KOPT-K1 (cell line): ENCODE results near the gene NUDCD3.
"Not testable (repeated sequence)": the region's sequence is repeated elsewhere in the genome, so short reads cannot be mapped to it uniquely, and the experiment has no call there.

Experiments used
- H3K27ac ChIP-seq: fragments of 200-600 bp; sonication (generic); 2 replicates; pipeline ENCODE4 v1.5.1; 2016; ENCODE audit warnings: antibody characterized with exemption, mild to moderate bottlenecking, low read depth, low read length; ENCODE audit not compliant: poor library complexity, severe bottlenecking
- H3K36me3 ChIP-seq: fragments of 200-600 bp; sonication (generic); 2 replicates; pipeline ENCODE4 v1.5.1; 2017; ENCODE audit warnings: antibody characterized with exemption, mild to moderate bottlenecking, low read length, moderate library complexity; ENCODE audit not compliant: insufficient read depth
- H3K9me3 ChIP-seq: fragments of 200-600 bp; sonication (generic); 2 replicates; pipeline ENCODE4 v1.5.1; 2017; ENCODE audit warnings: antibody characterized with exemption, low read length, mild to moderate bottlenecking; ENCODE audit not compliant: insufficient read depth, poor library complexity, severe bottlenecking

NUDCD3 gene

GRCh38 chr7:44424762-44425161 is 65.7 kb downstream of the NUDCD3 start:
- H3K27ac ChIP-seq, H3K9me3 ChIP-seq: not testable (repeated sequence)
- H3K36me3 ChIP-seq: peaks cover 22% of the 10 kb centered on the region

- Histone ChIP-seq H3K27ac (no peak overlapping the region), H3K36me3 (peaks cover 27% of the 10 kb centered on the region; the same call in 1 of the 2 replicates), H3K9me3 (peaks cover 1% of the 10 kb centered on the region)
Observed at GRCh38 chr7:44416941-44417340, 73.5 kb downstream of the NUDCD3 start.

DNA sequence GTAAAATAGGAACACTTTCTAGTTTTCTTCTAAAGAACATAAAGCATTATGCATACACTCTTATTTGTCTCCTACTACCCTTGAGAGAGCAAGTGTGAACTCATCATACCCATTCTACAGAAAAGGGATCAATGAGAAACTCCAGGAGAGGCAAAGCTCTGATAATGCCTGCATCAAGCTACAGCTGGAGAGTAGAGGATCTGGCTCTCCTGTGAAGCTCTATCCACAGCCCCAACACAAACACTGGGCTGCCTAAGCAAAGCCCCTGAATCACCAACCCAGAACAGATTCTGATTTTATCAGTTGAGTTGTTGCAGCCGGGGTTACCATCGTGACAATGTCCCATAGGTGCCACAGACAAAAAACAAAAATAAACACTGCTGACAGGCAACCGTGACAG is 74.9 kb downstream of the NUDCD3 start:
- Histone ChIP-seq H3K27ac (no peak overlapping the region), H3K36me3 (peaks cover 37% of the 10 kb centered on the region; the same call in 1 of the 2 replicates), H3K9me3 (peaks cover 7% of the 10 kb centered on the region)

- Histone ChIP-seq H3K36me3 (peaks cover 37% of the 10 kb centered on the region; the same call in 1 of the 2 replicates), H3K27ac (no peak overlapping the region), H3K9me3 (peaks cover 7% of the 10 kb centered on the region)
Observed at GRCh38 chr7:44415047-44415446, 75.4 kb downstream of the NUDCD3 start.

DNA sequence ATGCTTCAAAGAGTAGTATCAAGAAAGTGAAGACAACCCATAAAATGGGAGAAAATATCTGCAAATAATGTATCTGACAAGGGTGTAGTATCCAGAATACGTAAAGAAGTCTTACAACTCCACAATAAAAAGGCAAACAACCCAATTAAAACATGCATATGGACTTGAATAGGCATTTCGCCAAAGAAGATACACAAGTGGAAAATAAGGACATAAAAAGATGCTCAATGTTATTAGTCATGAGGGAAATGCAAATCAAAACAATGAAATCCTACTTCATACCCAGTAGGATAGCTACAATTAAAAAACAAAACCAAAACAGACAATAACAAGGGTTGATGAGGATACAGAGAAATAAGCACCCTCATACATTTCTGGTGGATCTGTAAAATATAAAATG is 79.2 kb downstream of the NUDCD3 start:
- Histone ChIP-seq H3K9me3 (peaks cover 7% of the 10 kb centered on the region), H3K27ac (no peak overlapping the region), H3K36me3 (peaks cover 15% of the 10 kb centered on the region; the same call in 1 of the 2 replicates)

- Histone ChIP-seq H3K27ac (no peak overlapping the region), H3K36me3 (peaks cover 33% of the 10 kb centered on the region), H3K9me3 (peaks cover 7% of the 10 kb centered on the region)
Observed at GRCh38 chr7:44408596-44408995, 81.9 kb downstream of the NUDCD3 start.

GRCh38 chr7:44403775-44404174 is 86.7 kb downstream of the NUDCD3 start:
- no peak overlapping the region for H3K27ac ChIP-seq
- H3K9me3 ChIP-seq: no peaks in the 10 kb centered on the region
- peaks cover 51% of the 10 kb centered on the region for H3K36me3 ChIP-seq

DNA sequence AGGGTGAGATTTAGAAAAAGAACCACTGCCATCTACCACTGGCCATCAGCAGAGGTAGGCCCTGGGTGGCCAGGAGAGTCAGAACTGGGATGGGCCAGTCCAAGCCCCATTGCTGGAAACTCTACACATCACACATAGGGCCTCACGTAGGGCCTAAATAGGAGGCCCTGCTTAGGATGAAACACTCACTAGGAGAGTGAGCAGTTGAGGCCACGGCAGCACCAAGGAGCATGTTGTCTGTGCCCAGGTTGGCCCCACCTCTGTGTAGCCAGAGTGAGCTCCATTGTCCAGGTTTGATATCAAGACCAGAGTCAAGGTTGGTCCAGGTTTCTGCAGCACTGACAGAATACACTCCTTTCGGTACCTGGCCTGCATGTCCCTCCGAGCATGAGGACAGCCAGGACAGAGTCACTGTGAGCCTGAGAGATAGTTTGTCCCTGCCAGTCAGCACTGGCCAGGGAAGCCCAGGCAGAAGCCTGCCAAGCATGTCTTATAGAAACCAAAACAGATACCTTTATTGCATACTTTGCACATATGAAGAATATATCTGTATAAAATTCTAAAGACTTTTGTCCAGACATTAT is 87.2 kb downstream of the NUDCD3 start:
- no peak overlapping the region for H3K27ac ChIP-seq
- peaks cover 56% of the 10 kb centered on the region for H3K36me3 ChIP-seq
- no peaks in the 10 kb centered on the region for H3K9me3 ChIP-seq

DNA sequence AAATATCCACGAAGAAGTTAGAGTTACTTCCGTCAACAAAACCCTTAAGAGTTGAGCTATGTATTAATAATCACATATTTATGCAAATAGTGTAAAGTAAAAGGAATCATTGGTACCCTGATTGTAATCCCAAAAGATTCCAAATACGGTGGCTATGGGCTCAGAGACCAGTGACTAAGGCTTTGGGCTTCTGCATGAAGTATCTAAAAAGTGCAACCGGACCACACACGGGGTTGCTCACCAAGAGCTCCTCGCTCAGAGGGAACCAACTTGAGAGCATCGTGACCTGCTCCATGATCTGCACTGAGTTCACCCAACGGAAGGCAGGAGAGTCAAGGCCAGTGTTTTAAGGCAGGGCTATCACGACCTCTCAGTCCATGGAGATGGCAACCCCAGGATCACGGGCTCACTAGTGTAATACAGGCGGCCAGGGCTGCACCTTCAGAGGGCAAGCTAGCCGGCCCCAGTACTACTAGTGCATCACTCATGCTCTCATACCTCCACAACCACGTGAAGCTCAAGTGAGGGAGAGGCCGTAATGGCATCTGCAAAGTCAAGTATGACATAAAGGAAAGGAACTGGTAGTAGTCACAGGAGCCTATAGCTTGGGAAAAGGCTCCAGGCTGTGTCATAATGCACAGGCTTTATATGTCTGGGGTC is 87.9 kb downstream of the NUDCD3 start:
- Histone ChIP-seq H3K9me3 (no peaks in the 10 kb centered on the region), H3K36me3 (peaks cover 63% of the 10 kb centered on the region), H3K27ac (no peak overlapping the region)

DNA sequence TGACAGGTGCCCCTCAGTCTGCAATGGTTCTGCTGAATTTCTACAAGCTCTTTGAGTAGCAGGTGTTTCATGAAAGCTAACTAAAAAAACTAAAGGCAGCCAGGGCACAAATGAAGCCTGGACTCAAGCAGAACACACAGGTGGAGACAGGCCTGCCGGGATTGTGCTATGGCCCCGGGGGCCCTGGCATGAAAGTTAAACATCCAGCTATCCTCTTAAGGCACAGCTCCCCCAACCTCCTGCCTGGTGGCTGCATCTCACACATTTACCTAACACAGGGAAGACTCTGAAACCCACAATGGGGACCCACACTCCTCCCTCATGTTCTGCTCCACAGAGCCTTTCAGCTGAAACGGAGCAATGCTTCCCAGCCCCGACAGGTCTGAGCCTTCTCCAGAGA is 88.8 kb downstream of the NUDCD3 start:
- peaks cover 63% of the 10 kb centered on the region for H3K36me3 ChIP-seq
- H3K9me3 ChIP-seq: no peaks in the 10 kb centered on the region
- no peak overlapping the region for H3K27ac ChIP-seq

- Histone ChIP-seq H3K36me3 (peaks cover 62% of the 10 kb centered on the region), H3K9me3 (no peaks in the 10 kb centered on the region), H3K27ac (no peak overlapping the region)
Observed at GRCh38 chr7:44400033-44400511, 90.4 kb downstream of the NUDCD3 start.

- Histone ChIP-seq H3K27ac (no peak overlapping the region), H3K9me3 (no peaks in the 10 kb centered on the region), H3K36me3 (peaks cover 56% of the 10 kb centered on the region)
Observed at GRCh38 chr7:44398953-44399574, 91.4 kb downstream of the NUDCD3 start.

- Histone ChIP-seq H3K9me3 (no peaks in the 10 kb centered on the region), H3K27ac (no peak overlapping the region), H3K36me3 (peaks cover 55% of the 10 kb centered on the region)
Observed at GRCh38 chr7:44398511-44398911, 91.9 kb downstream of the NUDCD3 start.

DNA sequence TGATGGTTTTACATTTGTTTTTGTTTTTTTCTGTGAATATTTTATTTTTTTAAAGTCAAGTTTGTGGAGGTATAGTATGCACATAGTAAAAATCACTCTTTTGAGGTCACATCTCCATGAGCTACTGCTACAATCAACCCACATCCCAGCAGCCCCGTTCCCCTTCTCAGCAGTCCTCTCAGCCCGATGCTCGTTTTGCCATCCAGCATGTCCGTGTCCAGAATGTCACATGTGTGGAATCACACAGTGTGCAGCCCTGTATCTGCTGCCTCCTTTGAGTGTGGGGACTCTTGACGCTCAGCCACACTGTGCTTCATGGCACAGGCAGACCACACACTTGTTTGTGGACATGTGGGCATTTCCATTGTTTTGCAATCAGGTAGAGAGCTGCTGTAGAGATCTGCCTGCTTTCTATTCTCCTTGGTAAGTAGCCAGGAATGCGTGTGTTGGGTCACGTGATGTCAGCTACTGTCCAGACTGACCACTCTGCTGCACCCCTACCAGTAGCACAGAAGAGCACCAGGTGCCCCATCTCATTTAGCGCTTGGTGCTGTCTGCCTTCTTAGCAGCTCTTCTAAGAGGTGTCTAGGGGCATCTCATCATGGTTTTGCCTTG is 93.4 kb downstream of the NUDCD3 start:
- H3K9me3 ChIP-seq: no peaks in the 10 kb centered on the region
- H3K27ac ChIP-seq: no peak overlapping the region
- peaks cover 50% of the 10 kb centered on the region; the same call in 1 of the 2 replicates for H3K36me3 ChIP-seq

DNA sequence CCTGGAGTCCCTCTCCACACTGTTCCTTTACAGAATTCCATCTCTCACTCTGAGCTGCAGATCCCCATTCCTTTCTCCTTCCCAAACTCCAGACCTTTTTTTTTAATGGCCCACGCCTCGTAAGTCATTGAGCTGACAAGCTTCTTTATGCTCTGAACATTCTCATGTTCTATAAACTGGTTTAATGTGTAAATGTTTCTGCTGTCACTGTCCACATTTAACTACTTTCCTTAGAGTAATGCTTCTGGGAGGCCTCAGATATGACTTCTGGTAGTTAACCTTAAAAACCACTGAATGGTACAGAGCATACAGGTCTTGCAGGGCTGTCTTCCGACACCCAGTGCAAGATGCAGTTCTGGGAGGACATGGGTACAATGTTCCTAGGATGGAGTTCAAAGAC is 94.0 kb downstream of the NUDCD3 start:
- no peak overlapping the region for H3K27ac ChIP-seq
- peaks cover 50% of the 10 kb centered on the region; the same call in 1 of the 2 replicates for H3K36me3 ChIP-seq
- H3K9me3 ChIP-seq: no peaks in the 10 kb centered on the region
